PFSK-1 (cell line): ENCODE data around the gene PTBP1.

Experiments
- FOXP2 ChIP-seq: optimal IDR thresholded peaks from 2 replicates; pipeline ENCODE3; 2011; ENCODE audit warnings: borderline replicate concordance, control low read depth, inconsistent platforms; ENCODE audit not compliant: insufficient read depth; ENCODE audit errors: extremely low read length, extremely low read depth
- POLR2AphosphoS5 ChIP-seq: IDR thresholded peaks from 2 replicates; pipeline ENCODE4 v1.6.1; 2012; ENCODE audit warnings: low read depth, mild to moderate bottlenecking, control low read depth, low read length, moderate library complexity
- REST ChIP-seq, 2 experiments: IDR thresholded peaks; 2 replicates each; pipeline versions ENCODE4 v1.6.1 to v1.8.0; 2011 to 2012; ENCODE audit warnings: low read depth in 2 of 2, low read length in 2 of 2, control low read depth in 1 of 2, inconsistent platforms in 1 of 2, mild to moderate bottlenecking in 1 of 2, moderate library complexity in 1 of 2; ENCODE audit not compliant: insufficient read depth in 1 of 2
- SIN3A ChIP-seq: IDR thresholded peaks from 2 replicates; pipeline ENCODE4 v1.6.1; 2012; ENCODE audit warnings: mild to moderate bottlenecking, low read length, moderate library complexity, borderline replicate concordance; ENCODE audit not compliant: insufficient read depth
- TAF1 ChIP-seq: IDR thresholded peaks from 2 replicates; pipeline ENCODE4 v1.6.1; 2012; ENCODE audit warnings: low read length, control low read depth, borderline replicate concordance; ENCODE audit not compliant: insufficient read depth

Gene PTBP1

GRCh38 chr19:829129-829758 is 32.0 kb downstream of the PTBP1 start:
- TF ChIP-seq SIN3A (no peak), TAF1 (no peak), POLR2AphosphoS5 (no peak), REST (IDR thresholded peaks at IDR 0.05; ENCODE audit: insufficient read depth in 1 of 2, low read depth in 2 of 2, low read length in 2 of 2) (no peak), FOXP2 (no peak)

GRCh38 chr19:831407-832369 is 34.4 kb downstream of the PTBP1 start:
- no peak for TF ChIP-seq REST (IDR thresholded peaks at IDR 0.05; ENCODE audit: insufficient read depth in 1 of 2, low read depth in 2 of 2, low read length in 2 of 2)
- TF ChIP-seq POLR2AphosphoS5, result no peak
- TF ChIP-seq TAF1, result no peak
- TF ChIP-seq SIN3A, result no peak
- TF ChIP-seq FOXP2, result no peak

- TF ChIP-seq POLR2AphosphoS5, result no peak
- TF ChIP-seq FOXP2, result peak; percentile 28
These were observed 37.0 kb downstream of the PTBP1 start for GRCh38 chr19:834216-834615.

GRCh38 chr19:835210-835810 is 38.1 kb downstream of the PTBP1 start:
- TF ChIP-seq POLR2AphosphoS5 (no peak), REST (IDR thresholded peaks at IDR 0.05; ENCODE audit: insufficient read depth in 1 of 2, low read depth in 2 of 2, low read length in 2 of 2) (no peak), TAF1 (no peak), FOXP2 (no peak), SIN3A (no peak)

GRCh38 chr19:840519-841206 is 43.4 kb downstream of the PTBP1 start, which contains the start of gene PRTN3:
PRTN3 (plus strand) TSS chr19:840999; CDS start chr19:841009, 10 bp downstream.
- TF ChIP-seq POLR2AphosphoS5 (no peak), FOXP2 (no peak), REST (IDR thresholded peaks at IDR 0.05; ENCODE audit: insufficient read depth in 1 of 2, low read depth in 2 of 2, low read length in 2 of 2) (no peak), SIN3A (no peak)
